ENCODE results near the gene HYAL2.
A peak's percentile ranks its signal among the peaks of the same experiment; 100 is the strongest.

The HYAL2 gene

DNA sequence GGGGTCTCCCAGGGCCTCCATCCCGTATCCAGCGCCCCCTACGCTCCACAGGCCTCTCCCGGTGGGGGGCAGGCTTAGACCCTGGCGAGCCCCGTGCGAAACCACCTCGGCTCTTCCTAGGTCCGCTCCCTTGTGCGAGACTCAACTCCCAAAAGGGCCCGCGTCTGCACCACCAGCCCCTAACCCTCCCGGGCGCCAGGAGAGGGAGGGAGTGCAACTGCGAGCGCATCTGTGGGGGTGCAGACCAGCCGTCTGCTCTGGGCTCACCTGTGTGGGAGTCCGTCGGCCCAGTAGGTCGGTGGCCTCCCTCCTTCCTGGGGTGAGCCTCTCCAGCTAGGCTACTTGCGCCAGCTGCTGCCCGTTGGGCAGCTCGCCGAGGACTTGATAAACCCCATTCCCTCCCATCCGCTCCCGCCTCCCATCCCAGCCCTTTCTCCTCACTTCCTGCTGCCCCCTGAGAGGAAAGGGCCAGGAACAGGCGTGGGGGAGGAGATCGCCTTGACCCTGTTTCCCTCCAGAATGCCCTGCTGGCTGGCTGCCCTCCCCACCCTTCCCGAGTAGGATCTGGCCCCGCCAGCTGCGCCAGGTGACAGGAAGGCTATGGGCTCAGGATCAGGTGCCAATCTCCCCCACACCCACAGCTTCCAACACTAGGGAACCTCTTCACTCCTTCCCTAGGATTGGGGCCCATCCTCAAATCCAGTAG is at the start of gene HYAL2:
Gene HYAL2 (minus strand): TSS at position 360 of the 706 bp plus-strand sequence. CDS start 2,256 bp downstream, outside the sequence.
- DNase-seq (ENCODE audit: low read depth, low spot score): no peak

DNA sequence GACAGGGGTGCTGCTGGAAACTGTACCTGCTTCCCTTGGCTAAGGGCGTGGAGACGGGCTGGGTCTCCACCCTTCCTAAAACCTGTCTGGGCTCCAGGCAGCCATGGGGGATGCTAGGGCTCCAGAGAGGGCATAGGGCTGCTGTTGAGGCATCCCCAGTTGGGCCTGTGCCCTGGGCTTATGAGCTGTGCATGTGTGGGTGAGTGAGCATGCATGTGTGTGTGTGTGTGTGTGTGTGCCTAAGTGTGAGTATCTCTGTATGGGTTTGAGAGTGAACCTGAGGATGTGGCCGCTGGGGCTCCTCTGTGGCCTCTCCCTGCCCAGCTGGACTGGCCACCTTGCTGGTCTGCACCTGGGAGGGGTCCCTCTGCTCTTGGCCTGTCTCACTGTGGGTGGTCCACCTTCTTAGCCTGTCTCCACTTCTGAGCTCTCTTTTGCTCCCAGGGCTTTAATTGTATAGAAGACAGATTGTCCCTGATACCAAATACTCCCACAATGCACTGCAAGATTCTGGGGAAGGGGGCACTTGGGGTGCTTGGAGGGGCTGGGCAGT is 48.7 kb upstream of the HYAL2 start:
- DNase-seq (ENCODE audit: low read depth, low spot score): no peak

- no peak for DNase-seq (ENCODE audit: low read depth, low spot score)
These were observed 48.0 kb upstream of the HYAL2 start for GRCh38 chr3:50370594-50370993.

GRCh38 chr3:50369012-50369670 is 46.6 kb upstream of the HYAL2 start:
- DNase-seq (ENCODE audit: low read depth, low spot score): no peak

DNA sequence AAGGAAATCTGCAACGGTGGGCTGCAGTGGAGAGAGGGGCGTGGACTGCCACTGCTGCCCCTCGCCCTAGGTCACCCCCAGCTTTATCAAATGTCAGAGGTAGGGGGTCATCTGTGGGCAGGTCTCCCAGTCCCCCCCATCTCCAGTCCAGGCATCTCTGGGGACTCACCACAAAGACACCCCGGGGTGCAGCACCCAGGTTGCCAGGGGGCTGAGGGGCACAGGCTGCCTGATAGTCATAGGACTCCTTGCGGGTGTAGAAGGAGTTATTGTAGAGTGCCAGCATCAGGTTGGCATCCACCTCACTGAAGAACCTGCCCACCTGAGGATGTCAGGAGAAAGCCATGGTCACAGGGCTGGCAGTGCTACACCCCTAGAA is 43.3 kb upstream of the HYAL2 start:
- DNase-seq (ENCODE audit: low read depth, low spot score): no peak

DNA sequence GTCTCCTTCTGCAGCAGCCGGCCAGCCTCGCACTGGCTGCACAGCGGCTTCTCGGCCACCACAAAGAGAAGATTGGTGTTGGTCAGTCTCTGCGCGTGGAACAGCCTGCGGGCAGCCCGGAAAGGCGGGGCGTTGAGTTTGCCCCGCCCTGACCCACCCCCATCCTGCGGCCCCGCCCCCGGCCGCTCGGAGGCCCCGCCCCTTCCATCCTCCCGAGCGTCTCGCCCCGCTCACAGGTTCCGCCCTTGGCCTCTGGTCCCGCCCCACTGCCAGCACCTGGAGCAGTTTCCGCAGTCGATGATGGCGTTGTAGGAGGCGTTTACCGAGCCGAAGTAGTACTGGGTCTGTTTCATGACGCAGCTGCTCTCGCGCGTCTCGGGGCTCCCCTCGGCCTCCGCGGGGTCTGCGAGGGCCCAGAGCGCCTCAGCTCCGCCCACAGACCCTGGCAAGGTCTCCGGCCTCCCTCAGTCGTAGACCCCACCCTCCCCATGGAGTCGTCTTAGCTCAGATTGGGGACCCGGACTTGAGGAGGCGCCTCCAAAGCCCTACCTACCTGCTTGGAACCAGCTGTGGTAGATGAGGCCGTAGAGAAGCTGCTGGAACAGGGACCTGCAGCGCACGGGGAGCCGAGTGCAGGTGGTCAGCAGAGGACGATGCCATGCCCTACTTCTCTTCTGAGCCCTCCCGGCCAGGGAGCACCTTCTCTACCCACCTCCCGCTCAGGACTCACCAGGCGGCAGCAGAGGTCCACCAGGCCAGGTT is 42.7 kb upstream of the HYAL2 start:
- peak; percentile 86 for DNase-seq (ENCODE audit: low read depth, low spot score)

GRCh38 chr3:50364573-50365079 is 42.1 kb upstream of the HYAL2 start:
- no peak for DNase-seq (ENCODE audit: low read depth, low spot score)

- no peak for DNase-seq (ENCODE audit: low read depth, low spot score)
These were observed 37.2 kb upstream of the HYAL2 start for GRCh38 chr3:50359760-50360110.

DNA sequence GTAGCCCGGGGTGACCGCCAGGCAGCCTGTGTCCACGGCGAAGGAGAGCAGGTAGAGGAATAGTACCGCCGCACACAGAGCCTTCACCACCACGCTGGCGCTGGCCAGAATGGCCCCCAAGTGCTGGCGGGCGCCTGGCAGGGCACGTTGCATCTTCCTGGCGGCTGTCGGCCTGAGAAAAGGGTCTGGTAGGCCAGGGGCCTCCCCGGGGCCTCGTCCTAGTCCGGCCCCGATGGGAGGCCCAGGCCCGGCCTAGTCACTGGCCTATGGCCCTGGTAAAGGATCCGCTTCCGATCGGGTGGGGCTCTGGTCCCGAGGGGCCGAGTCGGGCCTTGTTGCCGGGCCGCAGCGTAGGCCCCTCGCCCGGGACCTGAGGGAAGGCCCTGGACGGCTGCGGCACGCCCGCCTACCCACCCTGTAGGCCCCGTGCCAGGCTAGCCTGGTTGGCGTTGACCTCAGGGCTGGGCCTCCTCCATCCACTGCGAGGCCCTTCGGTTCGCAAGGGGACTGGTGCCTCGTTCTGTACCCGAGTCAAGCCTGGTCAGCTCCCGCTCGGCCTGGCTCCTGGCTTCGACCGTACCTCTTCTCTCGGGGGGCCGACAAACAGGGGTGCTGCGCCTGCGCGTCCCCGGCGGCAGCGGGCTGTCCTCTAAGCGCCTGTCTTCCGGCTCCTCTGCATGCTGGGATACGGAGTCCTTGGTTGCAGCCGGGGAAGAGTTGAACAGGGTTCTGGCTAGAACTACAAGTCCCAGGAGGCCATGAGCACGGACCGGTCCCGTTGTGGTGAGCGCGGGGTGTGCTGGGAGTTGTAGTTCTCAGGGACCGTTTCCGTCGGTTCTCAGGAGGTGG is 36.6 kb upstream of the HYAL2 start, which contains the start of gene TMEM115:
Gene TMEM115 (minus strand): TSS at position 611 of the 849 bp plus-strand sequence. CDS start 458 bp downstream, at position 153.
- DNase-seq (ENCODE audit: low read depth, low spot score): peak; percentile 96

- DNase-seq (ENCODE audit: low read depth, low spot score): no peak
These were observed 35.9 kb upstream of the HYAL2 start for GRCh38 chr3:50358355-50358910.

GRCh38 chr3:50357481-50357880 is 34.9 kb upstream of the HYAL2 start:
- DNase-seq (ENCODE audit: low read depth, low spot score): no peak

GRCh38 chr3:50356553-50356952 is 34.0 kb upstream of the HYAL2 start:
- no peak for DNase-seq (ENCODE audit: low read depth, low spot score)

- DNase-seq (ENCODE audit: low read depth, low spot score): no peak
These were observed 33.4 kb upstream of the HYAL2 start for GRCh38 chr3:50355829-50356552.

DNA sequence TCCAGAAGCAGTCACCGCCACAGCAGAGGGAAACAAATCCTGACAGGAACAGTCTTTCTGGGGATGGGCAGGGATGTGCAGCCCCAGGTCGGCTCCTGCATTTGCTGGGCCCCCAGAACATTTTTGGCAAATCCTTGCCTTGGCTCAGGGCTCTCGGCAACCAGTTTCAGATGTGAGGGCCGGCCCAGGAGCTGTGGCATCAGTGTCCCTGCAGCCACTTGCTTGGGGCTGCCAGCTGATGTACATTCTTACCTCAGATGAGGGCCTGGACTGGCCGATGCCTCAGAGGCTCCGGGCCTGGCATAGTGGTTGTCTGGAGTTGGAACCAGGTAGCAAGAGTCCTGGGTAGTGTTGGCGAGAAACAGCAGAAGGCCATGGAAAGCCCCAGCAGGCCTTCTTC is 32.3 kb upstream of the HYAL2 start:
- no peak for DNase-seq (ENCODE audit: low read depth, low spot score)

DNA sequence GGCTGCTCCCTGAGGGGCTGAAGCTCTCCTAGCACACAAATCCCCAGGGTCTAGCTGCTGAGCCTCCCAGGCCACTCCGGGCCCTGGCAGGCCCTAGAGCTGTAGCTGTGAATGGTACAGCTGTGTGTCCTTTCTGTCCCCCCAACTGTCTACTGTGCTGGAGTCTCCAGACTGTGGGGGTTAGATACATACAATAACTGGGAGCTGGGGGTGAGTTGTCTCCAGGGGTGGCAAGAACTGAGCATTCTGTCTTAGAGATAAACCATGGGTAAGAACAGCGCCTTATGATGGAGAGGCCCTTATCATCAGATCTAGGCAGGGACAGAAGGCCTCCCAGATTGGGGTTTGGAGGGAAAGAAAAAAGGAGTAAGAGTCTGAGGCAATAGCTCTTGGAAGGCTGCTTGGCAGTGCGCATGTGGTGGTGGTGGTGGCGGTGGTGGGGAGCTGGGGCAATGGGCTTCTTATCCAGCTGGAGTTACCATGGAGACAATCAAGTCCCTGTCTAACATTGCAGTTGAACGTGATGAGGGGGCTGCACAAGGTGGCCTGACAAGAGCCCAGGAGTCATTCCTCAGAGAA is 31.7 kb upstream of the HYAL2 start:
- no peak for DNase-seq (ENCODE audit: low read depth, low spot score)

GRCh38 chr3:50353245-50354004 is 30.9 kb upstream of the HYAL2 start:
- no peak for DNase-seq (ENCODE audit: low read depth, low spot score)

- no peak for DNase-seq (ENCODE audit: low read depth, low spot score)
These were observed 30.2 kb upstream of the HYAL2 start for GRCh38 chr3:50352781-50353180.

GRCh38 chr3:50351323-50351697 is 28.8 kb upstream of the HYAL2 start:
- no peak for DNase-seq (ENCODE audit: low read depth, low spot score)

All from activated CD4-positive, CD25-positive, alpha-beta regulatory T cell treated with anti-CD3 and anti-CD28 coated beads, Interleukin-2, amount 50 U/mL, for 16 hours (primary cell).